Peyer's patch (tissue), 4 donors: ENCODE data around the gene CMTM4. TPM values are rescaled to one million over a fixed set of nuclear protein-coding genes. Genes with fewer than 3 reads are reported as not detected.
A peak's percentile ranks its signal among the peaks of the same experiment; 100 is the strongest.

Source experiments
- DNase-seq, 3 donors: peaks; one replicate each; pipeline ENCODE4 v3.0.0-alpha.2; 2017 to 2019
- H3K27ac ChIP-seq, 4 donors: fragments of 200-600 bp; sonication (generic); one replicate each; pipeline ENCODE4 v1.5.1; 2016 to 2019
- H3K27me3 ChIP-seq, 2 donors: fragments of 200-600 bp; sonication (generic); one replicate each; pipeline ENCODE4 v1.5.1; 2019
- H3K36me3 ChIP-seq, 3 donors: fragments of 200-600 bp; sonication (generic); one replicate each; pipeline ENCODE4 v1.5.1; 2016 to 2019
- H3K4me1 ChIP-seq, 4 donors: fragments of 200-600 bp; sonication (generic); one replicate each; pipeline ENCODE4 v1.5.1; 2016 to 2019
- H3K4me3 ChIP-seq, 4 donors: fragments of 200-600 bp; sonication (generic); 1 replicate in 3 of 4; 2 replicates in 1 of 4; pipeline ENCODE4 v1.5.1; 2016 to 2019; ENCODE audit warnings: mild to moderate bottlenecking in 1 of 4
- H3K9me3 ChIP-seq, 4 donors: fragments of 200-600 bp; sonication (generic); one replicate each; pipeline ENCODE4 v1.5.1; 2016 to 2019; ENCODE audit warnings: mild to moderate bottlenecking in 1 of 4
- CTCF ChIP-seq, 6 experiments: fragments of 450-650 bp in 4 of 6; fragments of 200-600 bp in 2 of 6; sonication (generic) in 1 of 6; IDR thresholded peaks; one replicate each; pipeline ENCODE4 v1.5.1; 2017 to 2019; ENCODE audit warnings: antibody characterized with exemption in 6 of 6, mild to moderate bottlenecking in 3 of 6, moderate library complexity in 1 of 6
- POLR2A ChIP-seq, 2 donors: fragments of 450-650 bp; IDR thresholded peaks; one replicate each; pipeline ENCODE4 v1.5.1; 2017; ENCODE audit warnings: antibody characterized with exemption in 2 of 2, mild to moderate bottlenecking in 2 of 2, moderate library complexity in 2 of 2
- total RNA-seq, 4 donors: library from RNA; depleted of rRNA; stranded (reverse); fragments of >200 nt; gene quantifications; one replicate each; pipeline ENCODE4 v1.1.0, GENCODE V29; 2016

Gene CMTM4
- total RNA-seq, 4 donors from 2014 or later = 33.8 to 116 (median 101) TPM

- no peaks in the 10 kb centered on the region for H3K36me3 ChIP-seq
- H3K27me3 ChIP-seq = no peaks in the 10 kb centered on the region
- no peak overlapping the region for H3K4me3 ChIP-seq
- no peaks in the 10 kb centered on the region for H3K9me3 ChIP-seq
- no peak for DNase-seq
- TF ChIP-seq POLR2A (IDR thresholded peaks at IDR 0.05) (no peak), CTCF (IDR thresholded peaks at IDR 0.05) (no peak)
- H3K4me1 ChIP-seq = peaks cover 0 to 18% (median 0%) of the 10 kb centered on the region in 4 donors
- peak overlapping the region in 2 of 4 donors; percentile 10 to 34 for H3K27ac ChIP-seq
Observed at GRCh38 chr16:66661210-66661560, 35.4 kb downstream of the CMTM4 start.

- Histone ChIP-seq H3K4me3 (no peak overlapping the region), H3K27ac (peak overlapping the region in 2 of 4 donors; percentile 10 to 34), H3K27me3 (no peaks in the 10 kb centered on the region), H3K36me3 (no peaks in the 10 kb centered on the region), H3K9me3 (no peaks in the 10 kb centered on the region), H3K4me1 (peaks cover 0 to 18% (median 0%) of the 10 kb centered on the region in 4 donors)
- DNase-seq = peak in 1 of 3 donors; percentile 49
- TF ChIP-seq POLR2A (IDR thresholded peaks at IDR 0.05) (no peak), CTCF (IDR thresholded peaks at IDR 0.05) (no peak)
Observed at GRCh38 chr16:66660422-66661209, 35.9 kb downstream of the CMTM4 start.

GRCh38 chr16:66658860-66659190, 37.7 kb downstream of the CMTM4 start:
- Histone ChIP-seq H3K4me1 (peaks cover 0 to 18% (median 0%) of the 10 kb centered on the region in 4 donors), H3K27me3 (no peaks in the 10 kb centered on the region), H3K27ac (no peak overlapping the region), H3K4me3 (no peak overlapping the region), H3K36me3 (no peaks in the 10 kb centered on the region), H3K9me3 (no peaks in the 10 kb centered on the region)
- DNase-seq = no peak
- no peak for TF ChIP-seq POLR2A (IDR thresholded peaks at IDR 0.05)
- no peak for TF ChIP-seq CTCF (IDR thresholded peaks at IDR 0.05)

GRCh38 chr16:66658143-66658859, 38.2 kb downstream of the CMTM4 start:
- H3K27me3 ChIP-seq = no peaks in the 10 kb centered on the region
- no peak overlapping the region for H3K27ac ChIP-seq
- H3K4me1 ChIP-seq = peaks cover 0 to 18% (median 0%) of the 10 kb centered on the region in 4 donors
- no peaks in the 10 kb centered on the region for H3K36me3 ChIP-seq
- TF ChIP-seq CTCF (IDR thresholded peaks at IDR 0.05) (no peak), POLR2A (IDR thresholded peaks at IDR 0.05) (no peak)
- no peak for DNase-seq
- H3K4me3 ChIP-seq = no peak overlapping the region
- H3K9me3 ChIP-seq = no peaks in the 10 kb centered on the region

GRCh38 chr16:66656547-66656946, 40.0 kb downstream of the CMTM4 start:
- TF ChIP-seq POLR2A (IDR thresholded peaks at IDR 0.05) (no peak), CTCF (IDR thresholded peaks at IDR 0.05) (no peak)
- no peaks in the 10 kb centered on the region for H3K9me3 ChIP-seq
- H3K4me3 ChIP-seq = no peak overlapping the region
- H3K36me3 ChIP-seq = no peaks in the 10 kb centered on the region
- no peak for DNase-seq
- peaks cover 0 to 7% (median 0%) of the 10 kb centered on the region in 4 donors for H3K4me1 ChIP-seq
- H3K27ac ChIP-seq = no peak overlapping the region
- H3K27me3 ChIP-seq = no peaks in the 10 kb centered on the region
